Stimulated activated CD4-positive, alpha-beta T cell treated with anti-CD3 and anti-CD28 coated beads, Interleukin-2, amount 100 ng/mL, for 4 hours (primary cell): Measurements from ENCODE around the gene XPA.
A peak's percentile ranks its signal among the peaks of the same experiment; 100 is the strongest.

ENCODE experiments used
- DNase-seq: peaks from one replicate; pipeline ENCODE4 v3.0.0-alpha.2; 2020; ENCODE audit warnings: low read depth

Gene XPA

GRCh38 chr9:97651646-97652045 lies 45.5 kb downstream of the XPA start:
- DNase-seq = no peak

DNA sequence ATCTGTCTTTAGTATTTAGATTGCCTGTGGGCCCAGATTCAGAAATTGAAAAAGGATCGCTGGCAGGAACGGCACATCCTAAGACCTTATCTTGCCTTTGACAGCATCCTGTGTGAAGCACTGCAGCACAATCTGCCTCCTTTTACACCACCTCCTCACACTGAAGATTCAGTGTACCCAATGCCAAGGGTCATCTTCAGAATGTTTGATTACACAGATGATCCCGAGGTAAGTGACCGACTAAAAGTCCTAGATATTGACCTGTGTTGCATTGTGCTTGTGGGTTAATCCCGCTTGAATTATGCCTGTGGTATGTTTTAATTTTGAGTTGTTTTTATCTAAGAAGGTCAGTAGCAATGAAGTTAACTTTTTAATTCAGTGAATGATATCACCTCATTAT lies 49.1 kb downstream of the XPA start:
- no peak for DNase-seq

DNA sequence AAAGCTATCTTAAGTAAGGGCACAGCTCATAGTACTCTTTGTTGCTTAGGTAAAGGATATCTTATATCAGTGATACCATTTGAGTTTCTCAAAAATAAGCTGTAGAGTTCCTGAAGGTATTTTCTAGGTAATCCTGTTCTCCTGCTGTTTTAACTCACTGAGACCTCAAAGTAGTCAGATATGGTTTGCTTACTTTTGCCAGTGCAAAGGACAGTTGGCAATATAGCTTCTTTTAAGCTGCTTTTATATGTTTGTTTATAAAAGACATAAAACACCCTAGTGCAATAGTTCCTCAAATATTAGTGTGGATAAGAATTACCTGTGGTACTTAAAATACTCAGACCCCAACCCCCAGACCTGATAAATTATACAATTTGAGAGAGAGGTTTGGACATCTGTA lies 51.4 kb downstream of the XPA start:
- no peak for DNase-seq

DNA sequence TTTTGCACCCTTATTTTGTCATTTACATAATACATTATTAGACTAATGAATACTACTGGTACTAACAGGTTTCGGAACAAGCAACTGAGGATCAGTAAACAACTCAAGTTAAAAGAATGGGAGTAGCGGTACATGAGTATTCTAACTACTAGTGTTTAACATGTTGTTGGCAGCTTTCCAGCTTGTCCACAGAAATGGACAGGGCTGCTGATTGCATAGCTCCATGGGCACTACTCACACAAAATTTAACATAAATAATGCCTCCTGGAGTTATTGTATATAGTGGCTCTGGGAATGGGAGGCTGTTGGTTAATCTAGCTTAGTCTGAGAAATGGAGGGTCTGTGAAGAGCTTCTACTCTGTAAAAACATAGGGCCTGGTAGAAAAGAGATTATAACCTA lies 56.8 kb downstream of the XPA start:
- DNase-seq = no peak

DNA sequence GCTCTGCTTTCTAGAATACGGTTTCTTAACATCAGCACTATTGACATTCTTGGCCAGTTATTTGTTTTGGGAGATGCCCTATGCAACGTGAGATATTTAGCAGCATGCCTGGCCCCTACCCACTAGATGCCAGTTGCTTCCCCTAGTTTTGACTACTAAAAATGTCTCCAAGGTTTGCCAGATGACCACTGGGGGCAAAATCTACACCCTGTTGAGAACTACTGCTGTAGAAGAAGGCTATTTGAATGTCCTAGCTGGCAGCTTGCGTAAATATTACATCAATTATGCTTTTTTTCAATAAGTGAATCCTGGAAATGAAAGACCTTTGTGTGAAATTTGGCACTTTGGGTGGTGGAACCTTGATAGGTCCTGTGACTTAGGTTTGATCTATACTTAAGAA lies 58.5 kb downstream of the XPA start:
- no peak for DNase-seq

- no peak for DNase-seq
Observed at GRCh38 chr9:97636903-97637302, 60.2 kb downstream of the XPA start.

GRCh38 chr9:97635026-97635425 lies 62.1 kb downstream of the XPA start:
- DNase-seq = no peak

DNA sequence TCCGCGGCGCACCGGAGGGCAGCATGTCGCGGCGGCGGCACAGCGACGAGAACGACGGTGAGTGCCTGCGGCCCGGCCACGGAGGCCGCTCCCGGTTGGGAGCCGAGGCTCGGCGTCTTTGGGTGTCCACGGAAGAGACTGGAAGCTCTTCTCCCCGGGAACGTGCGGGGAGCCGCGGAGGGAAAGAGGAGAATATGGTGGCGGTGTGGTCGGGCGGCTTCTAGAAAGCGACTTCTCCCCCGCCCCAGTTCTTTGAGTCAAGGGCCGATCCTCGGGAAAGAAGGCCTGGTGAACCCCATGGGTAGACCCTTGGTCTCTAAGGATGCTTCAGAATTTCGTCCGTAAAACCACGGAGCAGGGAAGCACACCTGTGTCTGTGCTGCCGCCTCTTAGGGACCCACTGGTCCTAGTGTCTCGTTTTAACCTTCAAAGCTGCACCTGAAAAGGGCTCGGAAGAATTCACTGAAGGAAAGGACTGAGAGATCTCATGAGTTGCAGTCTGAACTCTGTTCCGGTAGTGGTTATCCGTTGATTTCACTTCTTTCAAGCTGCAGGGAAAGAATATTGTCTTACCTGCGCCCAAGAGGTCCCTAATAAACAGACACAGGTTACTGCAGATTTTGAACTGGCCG lies 63.2 kb downstream of the XPA start:
- no peak for DNase-seq

DNA sequence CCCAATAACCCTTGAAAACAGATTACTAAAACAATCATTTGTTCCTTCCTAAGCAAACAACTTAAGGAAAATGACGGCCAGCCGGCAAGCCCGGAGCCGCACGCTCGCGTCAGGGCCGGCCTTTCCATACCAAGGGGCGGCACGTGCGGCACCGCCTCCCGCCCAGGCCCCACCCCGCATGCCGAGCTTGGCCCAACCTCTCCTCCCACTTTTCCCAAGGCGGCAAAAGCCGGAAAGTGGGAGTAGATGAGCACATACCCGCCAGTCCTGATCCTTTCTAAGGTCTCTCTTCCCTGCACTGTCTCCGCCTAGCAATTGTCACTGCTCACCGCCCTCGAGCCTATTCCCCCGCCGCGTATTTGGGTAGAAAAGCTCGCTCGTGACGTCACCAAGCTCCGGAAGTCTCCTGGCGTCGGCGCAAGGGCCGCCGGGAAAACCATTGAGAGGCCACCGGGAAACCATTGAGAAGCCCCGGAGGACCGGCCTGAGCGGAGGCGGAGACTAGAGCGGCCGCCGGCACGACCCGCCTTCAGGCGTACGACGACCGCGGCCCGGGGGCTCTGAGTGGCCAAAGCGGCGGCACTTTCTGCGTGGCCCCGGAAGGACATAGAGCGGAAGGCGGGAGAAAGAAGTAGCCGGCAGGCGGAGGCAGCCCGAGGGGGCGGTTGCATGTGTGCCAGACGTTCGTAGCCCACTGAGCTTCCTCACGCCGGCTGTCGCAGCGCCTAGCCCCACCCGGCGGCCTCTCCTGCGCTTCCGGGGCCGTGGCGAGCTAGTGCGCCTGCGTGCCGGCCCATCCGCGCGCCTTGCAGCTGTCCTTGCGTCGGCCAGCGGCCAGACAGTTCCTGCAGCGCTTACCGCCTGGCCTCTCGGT lies 63.9 kb downstream of the XPA start, which contains the start of the genes NCBP1 and TSTD2:
Gene NCBP1, plus strand, starts transcription at position 837 of the 874 bp plus-strand sequence. CDS start 61 bp downstream, outside the sequence.
Gene TSTD2, minus strand, starts transcription at position 384 of the 874 bp plus-strand sequence. CDS start 5,806 bp downstream, outside the sequence.
- DNase-seq = peak; percentile 91

- DNase-seq = no peak
Observed at GRCh38 chr9:97632248-97632984, 64.7 kb downstream of the XPA start.

- no peak for DNase-seq
Observed at GRCh38 chr9:97630591-97630990, 66.5 kb downstream of the XPA start.

- DNase-seq = no peak
Observed at GRCh38 chr9:97629156-97629555, 68.0 kb downstream of the XPA start.

GRCh38 chr9:97628668-97629067 lies 68.5 kb downstream of the XPA start:
- no peak for DNase-seq

GRCh38 chr9:97627624-97628023 lies 69.5 kb downstream of the XPA start:
- no peak for DNase-seq

GRCh38 chr9:97625620-97626019 lies 71.5 kb downstream of the XPA start:
- DNase-seq = no peak
